Activated CD8-positive, alpha-beta T cell treated with anti-CD3 and anti-CD28 coated beads for 36 hours (primary cell): ENCODE results near the gene FOXJ1. TPM values are rescaled to one million over a fixed set of nuclear protein-coding genes. Genes with fewer than 3 reads are reported as not detected.

Experiments
- ATAC-seq: fragments of 200-7000 bp; cut with Tn5 transposase; one replicate; pipeline ENCODE4 v1.10.0; 2021; ENCODE audit warnings: mild to moderate bottlenecking, moderate library complexity
- CTCF ChIA-PET: fragments of 350-600 bp; sonication (Branson Sonifier 250); formaldehyde crosslinking; loops from one replicate; lab custom pipeline; 2021; ENCODE audit warnings: antibody characterized with exemption; lab: Charles Lee
- POLR2A ChIA-PET: fragments of 350-600 bp; sonication (Branson Sonifier 250); formaldehyde crosslinking; loops from one replicate; lab custom pipeline; 2021; ENCODE audit warnings: antibody characterized with exemption; lab: Charles Lee
- DNase-seq: peaks from one replicate; pipeline ENCODE4 v3.0.0-alpha.2; 2020
- H3K27ac Mint-ChIP-seq: one replicate; pipeline ENCODE4 v1.8.0; 2021; ENCODE audit warnings: mild to moderate bottlenecking, mixed read lengths
- H3K27me3 Mint-ChIP-seq: one replicate; pipeline ENCODE4 v1.8.0; 2021; ENCODE audit warnings: mixed read lengths
- H3K36me3 Mint-ChIP-seq: one replicate; pipeline ENCODE4 v1.8.0; 2021; ENCODE audit warnings: low read depth, mixed read lengths
- H3K4me1 Mint-ChIP-seq: one replicate; pipeline ENCODE4 v1.8.0; 2021; ENCODE audit warnings: low read depth, mixed read lengths
- H3K4me3 Mint-ChIP-seq: one replicate; pipeline ENCODE4 v1.8.0; 2021; ENCODE audit warnings: mild to moderate bottlenecking, moderate library complexity, mixed read lengths
- H3K9me3 Mint-ChIP-seq: one replicate; pipeline ENCODE4 v1.8.0; 2021; ENCODE audit warnings: mixed read lengths
- intact Hi-C: fragments of 100-400 bp; cut with micrococcal nuclease; formaldehyde crosslinking; loops from one replicate; pipeline ENCODE4 v1.10.0; 2022
- total RNA-seq, 2 experiments: library from RNA; stranded (reverse); gene quantifications; one replicate each; pipeline ENCODE4 v1.2.3, GENCODE V29; 2021
- TF ChIP-seq, protein P1 (sequence below): fragments of 200-600 bp; IDR thresholded peaks from one replicate; pipeline ENCODE4 v1.8.0; 2022; ENCODE audit warnings: antibody characterized with exemption, mild to moderate bottlenecking

The FOXJ1 gene
- total RNA-seq, 2 experiments from 2014 or later, result 11.1 to 11.6 TPM

DNA sequence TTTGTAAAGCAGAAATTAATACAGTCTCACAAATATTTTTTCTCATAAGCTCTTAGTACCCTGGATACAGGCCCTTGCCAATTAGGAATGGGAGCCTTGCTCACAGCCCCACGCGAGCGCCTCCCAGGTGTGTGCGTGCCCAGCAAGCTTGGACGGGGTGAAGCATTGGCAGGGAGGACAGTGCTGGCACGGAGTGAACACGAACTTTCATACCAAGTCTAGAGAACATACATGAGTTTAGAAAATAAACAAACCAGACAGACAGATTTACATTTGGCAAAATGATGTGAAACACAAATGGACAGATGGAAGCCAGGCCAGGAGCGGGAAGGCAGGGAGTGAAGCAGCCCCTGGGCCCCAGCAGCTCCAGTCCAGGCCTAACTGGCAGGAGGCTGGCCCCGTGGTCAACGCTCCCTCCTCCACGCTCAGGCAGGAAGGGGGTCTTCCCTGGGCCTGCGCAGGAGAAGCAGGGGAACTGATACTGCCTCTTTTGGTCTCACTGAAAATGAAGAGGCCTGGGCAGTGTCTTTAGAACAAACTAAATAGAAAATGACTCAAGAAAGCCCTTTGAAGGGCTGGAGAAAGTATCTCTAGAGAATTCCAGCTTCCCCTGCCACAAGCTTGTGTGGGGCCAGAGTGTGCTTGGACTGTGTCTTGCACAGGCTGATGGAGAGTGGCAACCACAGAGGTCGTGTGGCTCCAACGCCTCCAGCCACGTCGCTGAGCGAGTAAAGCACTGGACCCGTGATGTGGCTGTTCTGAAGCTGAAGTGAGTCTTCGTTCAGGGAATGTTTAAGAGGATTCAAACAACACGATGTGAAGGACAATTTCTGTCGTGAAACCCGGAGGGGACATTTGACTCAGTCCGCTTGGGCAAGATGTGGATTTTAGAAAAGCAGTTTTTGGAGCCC, 9.9 kb upstream of the FOXJ1 start:
- Mint-ChIP-seq H3K27me3 (no peaks in the 10 kb centered on the region), H3K4me3 (no peak overlapping the region), H3K36me3 (peaks cover 47% of the 10 kb centered on the region), H3K27ac (peak overlapping the region; percentile 29), H3K4me1 (peaks cover 60% of the 10 kb centered on the region), H3K9me3 (no peaks in the 10 kb centered on the region)
- CTCF ChIA-PET, result interaction anchor here (0.8 to 1.7 kb wide), 6 partner anchors 9 to 29 kb away, joined by 3 to 7 read pairs (median 3); no protein-coding TSS in a partner anchor
- TF ChIP-seq, protein P1, sequence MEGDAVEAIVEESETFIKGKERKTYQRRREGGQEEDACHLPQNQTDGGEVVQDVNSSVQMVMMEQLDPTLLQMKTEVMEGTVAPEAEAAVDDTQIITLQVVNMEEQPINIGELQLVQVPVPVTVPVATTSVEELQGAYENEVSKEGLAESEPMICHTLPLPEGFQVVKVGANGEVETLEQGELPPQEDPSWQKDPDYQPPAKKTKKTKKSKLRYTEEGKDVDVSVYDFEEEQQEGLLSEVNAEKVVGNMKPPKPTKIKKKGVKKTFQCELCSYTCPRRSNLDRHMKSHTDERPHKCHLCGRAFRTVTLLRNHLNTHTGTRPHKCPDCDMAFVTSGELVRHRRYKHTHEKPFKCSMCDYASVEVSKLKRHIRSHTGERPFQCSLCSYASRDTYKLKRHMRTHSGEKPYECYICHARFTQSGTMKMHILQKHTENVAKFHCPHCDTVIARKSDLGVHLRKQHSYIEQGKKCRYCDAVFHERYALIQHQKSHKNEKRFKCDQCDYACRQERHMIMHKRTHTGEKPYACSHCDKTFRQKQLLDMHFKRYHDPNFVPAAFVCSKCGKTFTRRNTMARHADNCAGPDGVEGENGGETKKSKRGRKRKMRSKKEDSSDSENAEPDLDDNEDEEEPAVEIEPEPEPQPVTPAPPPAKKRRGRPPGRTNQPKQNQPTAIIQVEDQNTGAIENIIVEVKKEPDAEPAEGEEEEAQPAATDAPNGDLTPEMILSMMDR, result no peak
- no peak for ATAC-seq
- POLR2A ChIA-PET, result interaction anchor here (1.2 to 2.8 kb wide), 6 partner anchors 9 to 121 kb away, joined by 3 to 17 read pairs (median 5); partner anchors contain the start of gene FOXJ1
- DNase-seq, result no peak
- intact Hi-C loops, result no loop called here

DNA sequence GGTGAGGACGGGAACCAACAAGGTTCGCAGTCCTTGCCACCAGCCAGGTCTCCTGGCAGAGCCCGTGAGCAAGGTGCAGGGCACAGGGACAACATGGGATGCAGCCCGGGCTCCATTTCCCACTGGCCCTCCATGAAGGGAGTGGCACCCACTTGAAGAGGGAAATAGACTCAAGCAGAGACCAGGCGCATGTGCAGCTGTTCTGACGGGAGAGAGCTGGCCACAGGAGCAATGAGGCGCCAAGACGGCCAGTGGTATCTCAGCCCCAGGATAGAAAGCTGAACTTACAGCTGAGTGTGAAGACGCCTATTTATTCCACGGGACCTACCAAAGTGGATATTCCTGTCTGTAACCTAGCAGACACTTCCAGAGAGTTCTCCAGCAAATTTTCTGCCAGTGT, 8.2 kb upstream of the FOXJ1 start:
- intact Hi-C loops, result loop anchor here (5.0 kb wide), 1 partner anchor 33 kb away; no protein-coding TSS in a partner anchor
- H3K27ac Mint-ChIP-seq, result no peak overlapping the region
- H3K9me3 Mint-ChIP-seq, result no peaks in the 10 kb centered on the region
- ATAC-seq (no peak), DNase-seq (no peak)
- H3K4me1 Mint-ChIP-seq, result peaks cover 71% of the 10 kb centered on the region
- POLR2A ChIA-PET, result no interaction called here
- no peaks in the 10 kb centered on the region for H3K27me3 Mint-ChIP-seq
- peaks cover 51% of the 10 kb centered on the region for H3K36me3 Mint-ChIP-seq
- CTCF ChIA-PET, result interaction anchor here (1.2 kb wide), 1 partner anchor 9 kb away, joined by 3 read pairs; the partner anchor contains the start of gene FOXJ1
- TF ChIP-seq, protein P1, result no peak
- H3K4me3 Mint-ChIP-seq, result no peak overlapping the region

DNA sequence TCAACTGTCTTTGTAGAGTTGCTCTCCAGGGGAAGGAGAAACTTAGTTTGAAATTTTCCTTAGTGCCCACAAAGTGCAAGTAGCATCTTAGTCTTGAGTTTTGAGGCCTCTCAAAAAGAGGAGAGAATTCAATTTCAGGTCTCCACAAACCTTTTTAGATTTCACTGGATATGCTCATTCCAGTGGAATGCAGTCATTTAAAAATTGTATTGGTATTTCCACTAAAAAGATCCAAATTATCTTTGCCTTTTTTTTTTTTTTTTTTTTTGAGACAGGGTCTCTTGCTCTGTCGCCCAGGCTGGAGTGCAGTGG, 6.9 kb upstream of the FOXJ1 start:
- Mint-ChIP-seq H3K9me3 (no peaks in the 10 kb centered on the region), H3K4me1 (peaks cover 70% of the 10 kb centered on the region), H3K4me3 (no peak overlapping the region), H3K36me3 (peaks cover 46% of the 10 kb centered on the region), H3K27ac (no peak overlapping the region), H3K27me3 (no peaks in the 10 kb centered on the region)
- ChIA-PET CTCF (no interaction called here), POLR2A (no interaction called here)
- TF ChIP-seq, protein P1, result no peak
- ATAC-seq (no peak), DNase-seq (no peak)
- intact Hi-C loops, result loop anchor here (5.0 kb wide), 1 partner anchor 34 kb away; no protein-coding TSS in a partner anchor

DNA sequence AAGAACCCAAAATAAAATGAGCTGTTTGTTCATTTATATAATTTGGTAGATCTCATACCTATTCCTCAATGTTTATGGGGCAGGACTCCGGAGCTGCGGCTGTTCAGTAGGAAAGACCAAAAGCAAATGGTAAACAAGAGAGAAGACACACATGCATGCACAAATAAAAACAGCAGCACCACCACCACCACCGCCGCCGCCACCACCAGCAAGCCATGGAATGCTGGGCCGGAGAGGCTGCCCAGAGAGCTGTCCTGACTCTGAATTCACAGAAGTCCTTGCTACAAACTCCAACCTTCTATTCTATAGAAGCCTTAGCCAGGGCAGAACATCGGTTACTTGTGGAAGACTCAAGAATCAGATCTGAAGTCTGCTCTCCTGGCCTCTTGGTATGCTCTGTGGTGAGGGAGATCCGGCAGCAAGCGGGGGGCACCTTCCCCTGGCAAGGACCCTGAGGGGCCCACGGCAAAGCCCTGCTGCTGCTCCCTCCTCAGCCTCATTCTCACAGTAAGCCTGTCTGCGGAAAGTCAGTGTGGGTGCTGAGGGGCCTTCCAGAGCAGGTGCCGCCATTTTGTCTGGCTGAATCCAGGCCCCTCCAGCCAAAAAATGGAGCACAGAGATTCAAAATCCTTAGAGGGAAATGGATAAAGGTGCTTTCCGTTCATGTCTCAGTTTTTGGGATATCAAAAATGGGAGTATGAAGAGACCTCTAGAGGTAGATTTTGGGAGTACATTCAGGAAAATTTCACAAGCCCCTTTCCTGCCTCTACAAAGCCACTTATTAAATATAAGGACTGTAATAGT, 6.4 kb upstream of the FOXJ1 start:
- ChIA-PET POLR2A (interaction anchor here (3.8 to 7.3 kb wide), 2 partner anchors 121 to 125 kb away, joined by 20 to 56 read pairs; no protein-coding TSS in a partner anchor), CTCF (interaction anchor here (0.9 to 7.9 kb wide), 2 partner anchors 28 to 33 kb away, joined by 4 to 80 read pairs; no protein-coding TSS in a partner anchor)

More for the DNA sequence above, 6.4 kb upstream of the FOXJ1 start:
- Mint-ChIP-seq H3K36me3 (peaks cover 41% of the 10 kb centered on the region), H3K9me3 (no peaks in the 10 kb centered on the region), H3K27me3 (no peaks in the 10 kb centered on the region), H3K4me1 (peaks cover 70% of the 10 kb centered on the region), H3K27ac (peak overlapping the region; percentile 94), H3K4me3 (no peak overlapping the region)
- TF ChIP-seq, protein P1, result peak; percentile 16
- intact Hi-C loops, result loop anchor here (5.0 kb wide), 1 partner anchor 35 kb away; no protein-coding TSS in a partner anchor
- ATAC-seq, result no peak
- DNase-seq, result no peak
